Left lobe of liver (tissue), 2 donors: ENCODE measurements around the gene ENAH. TPM values are rescaled to one million over a fixed set of nuclear protein-coding genes. Genes with fewer than 3 reads are reported as not detected.

ENCODE experiments used
- ATAC-seq: fragments of 200-7000 bp; cut with Tn5 transposase; one replicate; pipeline ENCODE4 v1.9.1; 2020; ENCODE audit warnings: mild to moderate bottlenecking, moderate library complexity
- DNase-seq: peaks from one replicate; pipeline ENCODE4 v3.0.0-alpha.2; 2020; ENCODE audit warnings: low spot score
- total RNA-seq: library from RNA; stranded (reverse); gene quantifications from one replicate; pipeline ENCODE4 v1.2.1, GENCODE V29; 2021
- donor health status: DM: no; HTN: no; CAD: no; lungs with moderate emphysema.
- donor health status: DM: no; HTN: yes; CAD: no.

The ENAH gene
- total RNA-seq, 1 donor from 2014 or later = 21.3 TPM

DNA sequence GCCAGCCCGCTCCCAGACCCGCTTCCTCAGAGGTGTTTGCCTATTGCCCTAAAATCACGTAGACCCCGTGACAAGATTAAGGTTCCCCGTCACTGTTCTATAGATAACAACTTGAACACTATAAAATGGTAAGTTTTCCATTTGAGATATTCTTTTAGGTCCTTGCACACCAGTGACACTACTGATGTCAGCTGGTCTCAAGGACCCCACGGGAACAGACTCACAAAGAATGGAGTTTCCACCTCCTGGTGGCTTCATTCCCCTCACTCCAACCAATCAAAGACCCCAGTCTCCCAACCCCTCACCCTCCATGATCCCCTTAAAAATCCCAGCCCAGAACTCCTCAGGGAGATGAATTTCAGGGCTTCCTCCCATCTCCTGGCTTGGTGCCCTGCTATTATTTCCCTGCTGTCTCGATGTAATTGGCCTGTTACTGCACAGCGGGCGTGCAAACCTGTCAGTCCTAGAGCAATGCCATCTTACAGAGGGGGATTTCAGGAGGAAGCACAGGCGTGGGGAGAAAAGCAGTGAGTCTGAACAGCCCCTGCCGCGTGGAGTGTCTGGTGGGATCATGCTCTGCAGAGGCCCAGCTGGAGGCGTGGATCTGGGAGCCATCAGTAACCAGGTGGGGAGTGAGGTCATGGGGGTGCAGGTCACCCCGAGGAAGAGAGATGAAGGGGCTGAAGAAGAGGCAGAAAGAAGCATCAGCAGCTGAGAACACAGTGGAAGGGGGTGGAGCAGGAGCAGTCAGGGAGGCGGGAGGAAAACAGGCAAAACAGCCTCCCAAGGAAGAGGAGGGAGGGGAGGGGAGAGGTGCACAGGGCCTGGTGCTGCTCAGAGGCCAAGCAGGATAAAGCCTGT, 190.0 kb downstream of the ENAH start:
- no peak for DNase-seq

DNA sequence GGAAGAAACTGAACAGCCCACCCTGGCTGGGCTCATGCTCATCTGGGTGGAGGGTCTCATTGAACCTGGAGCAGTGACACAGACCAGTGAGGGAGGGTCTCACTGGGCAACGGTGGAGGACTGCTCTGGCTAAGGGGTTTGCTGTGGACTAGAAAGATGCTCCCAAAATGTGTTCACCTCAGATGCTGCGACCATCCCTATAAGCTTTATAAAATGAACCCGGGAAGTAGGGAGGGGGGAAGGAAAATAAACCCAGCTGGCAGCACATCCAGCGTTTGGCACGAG, 190.6 kb downstream of the ENAH start:
- DNase-seq (no peak), ATAC-seq (no peak)

More for the DNA sequence above, 190.0 kb downstream of the ENAH start:
- ATAC-seq = no peak

DNA sequence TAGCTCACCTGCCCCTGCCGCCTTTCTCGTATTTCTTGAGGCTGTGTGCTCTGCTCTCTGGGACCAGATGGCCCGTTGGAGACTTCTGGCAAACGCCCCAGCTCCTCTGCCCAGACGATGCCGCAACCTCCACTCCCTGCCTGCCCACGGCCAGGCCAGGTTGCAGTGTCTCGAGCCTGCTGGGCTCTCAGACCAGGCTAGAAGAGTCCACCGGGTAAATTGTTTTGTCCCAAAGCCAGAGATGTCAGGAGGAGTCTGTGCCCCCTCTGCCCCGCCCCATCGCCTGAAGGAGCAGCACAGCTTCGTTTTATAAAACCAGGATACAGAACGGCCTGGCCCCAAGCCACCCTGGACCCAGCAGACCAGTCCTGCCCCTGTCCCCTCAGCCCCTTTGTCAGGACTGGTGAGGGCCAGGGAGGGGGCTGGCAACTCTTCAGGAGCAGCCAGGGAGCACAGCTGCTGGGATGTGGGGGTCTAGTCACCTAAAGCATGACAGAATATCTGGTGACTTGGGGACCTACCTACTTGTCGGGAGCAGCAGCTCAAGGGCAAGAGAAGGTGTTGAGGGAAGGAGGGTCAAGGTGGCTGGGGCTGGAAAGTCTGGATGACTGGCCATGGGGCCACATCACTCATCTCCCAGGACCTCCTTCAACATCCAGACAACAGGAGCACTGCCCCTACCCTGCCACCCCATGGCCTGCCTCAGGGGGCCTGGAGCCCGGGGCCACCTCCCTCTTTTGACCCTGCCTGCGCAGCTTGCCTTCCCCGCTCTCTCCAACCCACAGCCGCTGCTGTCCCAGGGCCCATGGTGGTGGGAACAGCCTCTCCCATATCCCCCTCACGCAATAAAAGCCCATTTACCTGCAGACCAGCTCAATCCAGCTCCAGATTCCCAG, 191.1 kb downstream of the ENAH start:
- ATAC-seq (peak; percentile 83), DNase-seq (no peak)

DNA sequence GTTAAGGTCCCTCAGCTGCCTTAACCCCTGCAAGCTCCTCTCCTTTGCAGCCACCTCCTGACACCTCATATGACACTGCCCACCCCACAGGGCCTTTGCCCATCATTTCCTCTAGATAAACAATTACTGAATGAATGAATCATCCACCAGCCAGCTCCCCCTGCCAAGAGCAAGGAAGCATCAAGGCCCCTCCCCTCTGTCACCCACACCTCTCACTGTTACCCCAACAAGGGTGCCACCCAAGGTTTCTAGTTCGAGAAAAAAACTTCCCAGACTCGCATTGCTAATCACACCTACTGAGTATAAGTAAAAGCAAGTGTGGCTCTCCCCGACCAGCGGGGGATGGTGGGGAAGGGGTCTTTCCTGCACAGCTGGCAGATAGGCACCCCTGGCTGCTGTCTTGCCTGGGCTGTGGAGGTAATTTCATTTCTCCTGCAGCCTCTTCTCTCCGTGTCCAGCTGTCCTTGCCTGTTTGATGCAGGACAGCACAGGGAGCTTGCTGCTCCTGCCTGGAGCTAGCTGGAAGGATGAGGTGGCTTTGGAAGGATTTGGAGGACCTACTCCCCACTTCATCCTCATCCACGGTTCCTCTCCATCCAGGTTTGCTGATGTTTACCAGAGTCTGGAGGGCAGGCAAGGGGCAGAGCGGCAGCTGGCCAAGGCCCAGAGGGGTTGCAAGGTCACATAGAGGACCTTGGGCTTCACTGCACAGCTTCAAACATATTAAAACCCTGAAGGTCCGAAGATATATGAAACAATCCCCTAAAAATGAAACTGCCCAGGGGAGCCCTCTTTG, 192.0 kb downstream of the ENAH start:
- ATAC-seq = peak; percentile 29
- no peak for DNase-seq

DNA sequence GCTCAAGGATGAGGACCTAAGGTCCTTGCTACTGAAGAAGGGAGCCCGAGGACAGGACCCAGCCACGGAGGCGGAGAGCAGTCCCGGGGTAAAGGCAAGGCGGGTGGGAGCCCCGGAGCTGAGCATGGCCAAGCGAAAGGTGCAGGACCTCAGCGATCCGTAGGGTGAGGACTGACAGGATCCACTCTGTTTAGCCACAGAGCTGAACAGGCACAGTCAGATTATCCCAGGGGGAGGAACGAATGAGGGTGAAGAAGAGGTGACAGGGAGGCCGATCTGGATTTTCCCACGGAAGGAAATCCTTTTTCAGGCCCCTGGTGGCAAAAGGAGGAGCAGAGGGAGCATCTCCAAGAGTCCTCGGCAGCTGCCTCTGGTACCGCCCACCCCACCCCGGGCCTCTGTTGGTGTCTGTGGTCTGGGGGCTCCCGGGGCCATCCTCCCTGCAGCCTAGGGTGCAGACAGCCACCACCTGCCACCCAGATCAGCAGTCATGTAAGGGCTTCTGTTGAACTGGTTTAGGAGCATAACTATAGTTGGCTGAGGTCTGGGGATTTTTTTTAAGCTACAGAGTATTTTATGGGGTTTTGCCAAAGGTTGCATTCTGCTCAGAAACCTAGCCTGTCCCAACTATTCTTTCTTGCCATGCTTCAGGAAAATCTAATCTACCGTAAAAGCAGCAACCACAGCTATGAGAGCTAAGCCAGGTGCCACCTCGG, 192.7 kb downstream of the ENAH start:
- DNase-seq (no peak), ATAC-seq (no peak)

DNA sequence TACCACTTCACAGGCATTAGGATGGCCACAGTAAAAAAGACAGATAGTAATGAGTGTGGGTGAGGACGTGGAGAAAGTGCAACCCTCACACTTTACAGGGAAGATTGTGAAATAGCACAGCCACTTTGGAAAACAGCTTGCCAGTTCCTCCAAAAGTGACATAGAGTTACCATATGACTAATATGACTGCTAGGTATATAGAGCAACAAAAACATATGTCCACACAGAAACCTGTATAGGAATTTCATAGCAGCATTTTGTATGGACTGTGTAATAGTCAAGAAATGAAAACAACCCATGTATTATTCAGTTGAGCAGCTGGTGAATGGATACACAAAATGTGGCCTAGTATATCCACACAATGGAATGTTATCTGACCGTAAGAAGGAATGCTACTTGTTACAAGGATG, 194.7 kb downstream of the ENAH start:
- ATAC-seq (peak; percentile 15), DNase-seq (no peak)

DNA sequence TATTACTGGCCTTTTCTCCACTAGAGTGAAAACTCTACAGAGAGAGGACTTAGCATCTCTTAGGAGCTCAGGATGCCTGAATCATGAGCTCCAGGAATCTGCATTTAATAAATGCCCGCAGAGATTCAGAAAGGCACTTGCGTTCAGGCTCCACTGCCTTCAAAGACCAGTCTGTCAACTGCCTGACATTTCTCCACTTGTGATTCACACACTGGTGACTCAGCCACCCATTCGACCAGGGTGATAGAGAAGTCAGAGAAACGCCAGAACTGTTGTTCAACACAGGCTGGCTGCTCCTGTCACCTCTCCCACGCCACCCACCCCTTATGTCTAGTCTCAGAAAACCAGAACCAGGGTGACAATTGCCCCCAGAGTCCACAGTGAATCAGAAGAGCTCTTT, 198.2 kb downstream of the ENAH start:
- ATAC-seq (peak; percentile 7), DNase-seq (no peak)

DNA sequence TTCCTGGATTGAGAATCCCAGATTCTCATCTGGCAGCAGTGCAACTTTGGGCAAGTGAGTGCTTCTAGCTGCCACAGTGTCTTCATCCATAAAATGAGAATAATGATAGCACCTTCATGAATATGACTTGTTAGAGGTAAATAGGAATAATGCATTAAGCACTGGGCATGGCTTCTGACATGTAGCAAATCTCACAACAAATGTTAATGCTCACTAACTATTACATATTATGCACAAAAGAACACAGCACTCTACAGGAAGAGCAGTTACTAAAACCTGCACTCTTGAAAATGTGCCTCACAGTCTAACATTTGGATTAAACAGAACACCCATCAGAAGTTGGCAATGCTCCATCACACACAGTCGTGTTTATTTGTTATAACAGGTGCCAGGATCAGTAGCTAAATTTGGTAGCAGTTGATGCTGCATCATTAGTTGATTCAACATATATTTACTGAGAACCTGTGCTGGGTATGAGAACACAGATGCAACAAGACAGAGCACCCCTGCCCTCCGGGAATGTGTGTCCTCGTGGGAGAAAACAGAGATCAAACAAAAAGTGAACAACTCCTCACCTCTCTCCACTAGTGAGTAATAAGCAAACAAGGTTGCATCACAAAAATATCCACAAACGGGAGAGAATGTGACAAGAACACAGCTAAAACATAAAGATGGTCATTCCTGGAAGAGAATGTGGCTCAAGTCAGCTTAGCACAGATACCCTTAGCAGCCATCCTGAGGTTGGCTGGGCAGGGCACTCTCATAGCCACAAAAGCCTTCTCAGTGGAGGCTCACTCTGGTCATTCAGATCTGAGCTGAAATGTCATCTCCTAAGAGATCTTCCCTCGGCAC, 198.9 kb downstream of the ENAH start:
- no peak for DNase-seq
- ATAC-seq = peak; percentile 85

DNA sequence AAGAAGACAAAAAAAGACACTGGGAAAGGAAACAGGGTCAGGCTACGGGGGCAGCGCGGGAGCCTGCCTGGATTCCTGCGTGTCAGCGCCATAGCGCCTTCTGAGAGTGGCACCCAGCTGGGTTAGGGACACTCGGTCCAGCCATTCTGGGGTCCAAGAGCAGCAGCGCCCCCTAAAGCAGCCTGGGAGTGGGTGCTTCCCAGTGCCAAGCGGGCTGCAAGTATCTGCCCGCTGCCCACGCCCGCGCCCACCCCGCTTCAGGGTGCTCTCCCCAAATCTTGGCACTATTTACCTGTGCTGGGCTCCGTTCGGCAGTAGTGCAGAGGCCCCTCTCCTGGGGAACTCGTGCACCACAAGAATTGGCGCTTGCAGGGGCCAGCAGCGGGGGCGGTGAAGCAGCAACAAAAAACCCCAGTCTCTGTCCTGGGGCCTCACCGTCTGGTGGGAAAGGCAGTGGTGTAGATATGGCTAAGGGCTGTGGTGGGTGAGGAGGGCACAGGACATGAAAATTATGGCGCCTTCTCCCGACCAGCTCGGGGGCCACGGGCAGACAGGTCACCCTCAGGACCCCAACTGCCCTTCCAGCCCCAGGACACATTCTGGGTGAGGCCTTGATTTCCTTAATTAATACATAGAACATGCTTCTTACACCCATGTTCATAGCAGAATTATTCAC, 200.9 kb downstream of the ENAH start:
- DNase-seq = no peak
- no peak for ATAC-seq

DNA sequence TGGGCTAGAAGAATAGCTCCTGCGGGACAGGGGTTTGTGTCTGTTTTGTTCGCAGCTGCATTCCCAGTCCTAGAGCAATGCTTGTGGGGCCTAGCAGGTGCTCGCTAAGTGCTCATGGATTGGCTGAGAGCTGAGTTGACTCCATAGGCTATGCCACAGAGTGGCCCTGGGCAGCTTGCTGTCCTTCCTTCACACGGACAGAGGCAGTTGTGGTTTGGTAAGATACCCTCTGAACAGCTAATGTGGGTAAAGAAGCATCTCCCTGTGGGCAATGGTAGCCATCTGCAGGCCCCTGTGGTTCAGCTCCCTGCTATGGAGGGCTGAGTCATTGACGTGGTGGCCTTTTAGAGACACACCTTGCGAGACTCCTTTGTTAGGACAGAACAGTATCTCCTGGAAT, 201.6 kb downstream of the ENAH start:
- ATAC-seq = no peak
- DNase-seq = no peak

DNA sequence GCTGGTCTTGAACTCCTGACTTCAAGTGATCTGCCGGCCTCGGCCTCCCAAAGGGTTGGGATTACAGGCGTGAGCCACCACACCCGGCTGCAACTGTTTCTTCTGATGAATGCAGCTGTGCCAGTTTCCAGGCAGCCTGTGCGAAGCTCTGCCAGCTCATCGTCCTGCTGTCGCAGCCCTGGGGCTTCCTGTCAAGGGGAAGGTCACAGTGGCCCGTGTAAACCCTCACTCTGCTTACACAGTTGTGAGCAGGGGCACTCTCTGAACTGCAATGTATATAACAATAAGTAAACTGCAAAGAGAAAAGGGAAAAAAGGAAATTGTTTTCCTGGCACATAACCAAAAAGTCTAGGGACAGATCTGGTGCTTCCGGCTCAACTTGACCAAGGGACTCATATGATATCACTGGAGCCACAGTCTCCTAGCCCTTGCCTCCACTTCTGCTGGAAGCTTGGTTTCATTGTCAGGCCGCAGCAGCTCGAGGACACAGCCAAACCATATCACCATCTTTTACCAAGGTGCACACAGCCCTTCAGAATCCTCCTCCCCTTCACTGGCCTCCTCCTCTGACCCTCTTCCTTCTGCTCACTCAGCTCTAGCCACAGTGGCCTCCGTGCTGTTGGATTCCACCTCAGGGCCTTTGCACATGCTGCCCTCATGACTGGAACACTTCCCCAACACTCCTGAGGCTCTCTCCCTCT, 202.3 kb downstream of the ENAH start:
- no peak for DNase-seq
- ATAC-seq = peak; percentile 14

DNA sequence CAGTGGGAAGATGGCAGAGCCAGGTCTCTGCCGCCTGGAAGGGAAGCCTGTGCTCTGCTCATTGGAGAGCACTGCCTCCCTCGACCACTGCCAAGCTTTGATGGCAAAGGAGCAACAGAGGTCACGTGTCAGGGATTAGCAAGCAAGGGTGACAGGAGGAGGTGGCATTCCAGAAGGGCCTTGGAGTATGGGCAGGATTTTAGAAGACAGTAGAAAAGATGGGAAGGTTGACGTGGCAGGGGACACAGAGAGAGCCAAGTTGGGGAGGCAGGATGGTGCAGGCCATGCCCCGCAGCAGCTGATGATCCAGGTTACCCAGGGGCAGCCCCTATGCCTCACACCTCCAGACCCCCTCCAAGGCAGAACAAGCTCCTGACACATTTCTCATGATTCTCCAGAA, 203.1 kb downstream of the ENAH start:
- DNase-seq (no peak), ATAC-seq (no peak)

DNA sequence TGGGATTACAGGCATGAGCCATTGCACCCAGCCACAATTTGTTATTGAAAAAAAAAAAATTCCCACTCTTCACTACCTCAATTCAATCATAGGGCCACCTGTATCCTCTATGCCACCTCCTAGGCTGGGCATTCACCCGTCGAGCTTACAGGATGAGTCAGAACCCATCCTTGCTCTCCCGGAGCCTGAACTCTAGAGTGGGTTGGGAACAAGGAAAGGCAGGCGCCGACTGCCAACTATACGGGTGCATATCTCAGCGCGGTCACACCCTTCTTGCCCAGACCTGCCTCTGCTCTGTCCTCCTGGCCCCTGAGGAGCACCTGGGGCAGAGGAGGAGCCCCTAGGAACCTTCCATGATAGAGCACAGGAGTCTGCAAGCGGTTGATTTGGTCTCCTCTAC, 203.7 kb downstream of the ENAH start:
- no peak for DNase-seq
- ATAC-seq = no peak

DNA sequence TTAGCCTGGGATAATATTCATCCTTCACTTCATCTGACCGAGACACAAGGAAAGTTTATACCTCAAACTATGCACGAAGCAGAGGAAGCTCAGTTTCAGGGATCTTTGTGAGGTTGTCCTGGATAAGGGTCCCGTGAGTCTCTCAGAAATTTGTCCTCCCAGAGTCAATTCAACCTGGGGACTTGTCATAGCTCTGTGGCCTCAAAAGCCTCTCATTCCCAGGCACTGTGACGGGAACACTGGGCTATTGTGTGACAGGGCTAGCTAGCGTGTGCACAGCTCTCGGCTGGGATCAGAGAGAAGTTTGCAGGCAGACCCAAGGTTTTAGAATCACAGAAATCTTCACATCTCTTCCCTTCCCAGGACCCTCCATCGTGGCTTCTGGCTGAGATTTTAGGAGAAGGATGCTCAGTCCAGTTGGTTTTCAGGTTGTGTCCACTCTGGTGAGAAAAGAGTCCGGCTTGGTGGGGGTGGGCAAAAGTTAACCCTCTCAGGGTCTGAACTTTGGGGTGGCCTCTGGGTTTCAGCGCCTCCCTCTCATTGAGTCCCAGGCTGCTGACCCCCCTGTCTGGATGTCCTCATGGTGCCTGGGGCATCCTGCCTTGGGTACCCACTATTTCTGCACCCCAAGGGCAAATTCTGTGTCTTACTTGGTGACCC, 204.6 kb downstream of the ENAH start:
- ATAC-seq = no peak
- peak; percentile 22 for DNase-seq

DNA sequence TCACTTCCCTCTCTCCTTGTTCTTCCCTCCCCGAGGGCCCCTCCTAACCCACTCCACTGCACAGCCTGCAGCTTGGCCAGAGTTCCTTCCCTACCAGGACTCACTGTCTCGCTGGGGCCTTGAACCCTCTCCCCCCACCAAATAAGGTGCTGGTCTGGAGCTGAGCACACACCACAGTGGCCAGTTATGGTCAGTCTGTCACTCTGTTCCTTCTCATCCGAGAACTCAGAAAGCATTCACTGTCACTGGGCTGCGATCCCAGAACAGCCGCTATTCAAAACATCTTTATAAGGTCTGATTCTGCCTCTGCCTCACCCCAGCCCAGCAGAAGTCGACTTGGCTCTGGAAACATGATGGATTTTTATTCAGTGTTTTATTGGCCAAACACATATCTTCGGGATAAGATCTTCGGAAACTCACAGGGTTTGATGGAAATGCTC, 205.3 kb downstream of the ENAH start:
- peak; percentile 46 for DNase-seq
- ATAC-seq = peak; percentile 15

DNA sequence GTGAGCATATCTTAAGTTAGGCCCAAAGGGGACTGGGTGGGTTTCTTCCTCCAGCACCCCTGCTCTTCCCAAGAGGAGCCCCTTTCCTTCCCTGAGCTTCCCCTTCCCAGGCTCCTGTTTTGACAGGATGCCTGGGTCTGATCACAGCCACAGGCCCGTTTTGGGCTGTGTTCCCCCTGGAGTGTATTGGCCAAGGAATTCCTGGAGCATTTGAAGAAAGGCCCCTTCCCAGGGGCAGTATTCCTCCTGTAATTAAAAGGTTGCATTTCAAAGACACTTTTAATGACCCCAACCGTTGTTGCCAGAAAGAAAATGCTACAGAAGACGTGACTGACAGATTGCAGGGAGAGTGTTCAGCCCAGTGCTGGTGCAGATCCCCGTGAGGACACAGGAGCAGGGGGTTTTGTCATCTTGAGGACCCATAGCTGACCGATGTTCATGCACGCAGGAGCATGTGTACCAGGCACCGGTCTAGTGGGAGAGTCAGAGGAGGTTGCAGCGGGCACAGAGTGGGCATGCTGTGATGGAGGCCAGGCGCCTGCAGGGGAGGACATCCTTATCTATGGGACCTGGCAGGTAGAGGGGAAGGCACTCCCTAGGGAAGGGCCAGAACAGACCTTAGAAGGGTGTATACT, 205.8 kb downstream of the ENAH start:
- ATAC-seq (no peak), DNase-seq (peak; percentile 43)

DNA sequence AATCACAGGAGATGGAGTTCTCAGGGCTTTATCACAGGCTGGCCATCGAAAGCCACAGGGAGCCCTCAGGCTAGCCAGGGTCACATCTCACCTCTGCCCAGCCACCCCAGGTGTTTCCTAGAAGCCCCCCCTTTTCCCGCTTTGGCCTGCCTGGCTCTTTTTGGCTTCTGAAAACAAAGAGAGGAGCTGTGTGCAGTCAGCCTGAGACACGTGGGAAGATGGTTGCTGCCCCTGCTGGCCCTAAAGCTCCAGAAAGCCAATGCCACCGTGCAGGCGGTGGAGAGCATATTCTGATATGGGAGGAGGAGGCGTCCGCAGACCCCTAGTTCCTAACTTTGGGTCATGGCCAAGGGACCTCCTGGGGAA, 206.3 kb downstream of the ENAH start:
- ATAC-seq = no peak
- peak; percentile 44 for DNase-seq
